WTC11 (cell line): Measurements from ENCODE around the gene RPS15. TPM values are rescaled to one million over a fixed set of nuclear protein-coding genes. Genes with fewer than 3 reads are reported as not detected.

Source experiments
- ATAC-seq: fragments of 200-7000 bp; cut with Tn5 transposase; 2 replicates; pipeline ENCODE4 v1.10.0; 2021; ENCODE audit warnings: mild to moderate bottlenecking, moderate library complexity
- CTCF ChIA-PET: fragments of 300-600 bp; sonication (Branson Sonifier 250); formaldehyde crosslinking; loops from one replicate; lab custom pipeline; 2021; ENCODE audit warnings: antibody characterized with exemption; lab: Charles Lee
- POLR2A ChIA-PET: fragments of 350-600 bp; sonication (Branson Sonifier 250); formaldehyde crosslinking; loops from one replicate; lab custom pipeline; 2021; ENCODE audit warnings: antibody characterized with exemption; lab: Charles Lee
- DNase-seq: peaks from one replicate; pipeline ENCODE4 v3.0.0; 2021; ENCODE audit warnings: low spot score
- H3K27ac Mint-ChIP-seq: 2 replicates; pipeline ENCODE4 v1.8.0; 2021; ENCODE audit warnings: mixed read lengths
- H3K27me3 Mint-ChIP-seq: 2 replicates; pipeline ENCODE4 v1.8.0; 2021; ENCODE audit warnings: low read depth, mild to moderate bottlenecking, moderate library complexity, mixed read lengths
- H3K36me3 Mint-ChIP-seq: 2 replicates; pipeline ENCODE4 v1.8.0; 2021; ENCODE audit warnings: mixed read lengths
- H3K4me1 Mint-ChIP-seq: 2 replicates; pipeline ENCODE4 v1.8.0; 2022; ENCODE audit warnings: mixed read lengths
- H3K4me3 Mint-ChIP-seq: 2 replicates; pipeline ENCODE4 v1.8.0; 2021; ENCODE audit warnings: mild to moderate bottlenecking, moderate library complexity, mixed read lengths
- H3K9me3 Mint-ChIP-seq: 2 replicates; pipeline ENCODE4 v1.8.0; 2021; ENCODE audit warnings: mixed read lengths
- GABPB1 ChIP-seq: sonication (generic); formaldehyde crosslinking; IDR thresholded peaks from 2 replicates; pipeline ENCODE4 v1.8.1; 2023; ENCODE audit warnings: mild to moderate bottlenecking, missing genetic modification reagents
- GRHL2 ChIP-seq: fragments of 250-450 bp; sonication (Bioruptor Pico); IDR thresholded peaks from 2 replicates; pipeline ENCODE4 v1.8.0; 2022; ENCODE audit warnings: mild to moderate bottlenecking, moderate library complexity; ENCODE audit not compliant: insufficient replicate concordance, severe bottlenecking
- NFE2L1 ChIP-seq: sonication (generic); formaldehyde crosslinking; IDR thresholded peaks from 2 replicates; pipeline ENCODE4 v1.8.1; 2023; ENCODE audit warnings: missing genetic modification reagents
- NR2C2 ChIP-seq: sonication (generic); formaldehyde crosslinking; IDR thresholded peaks from 2 replicates; pipeline ENCODE4 v1.8.0; 2022; ENCODE audit warnings: mild to moderate bottlenecking, missing genetic modification reagents
- NR3C1 ChIP-seq: sonication (generic); formaldehyde crosslinking; conservative IDR thresholded peaks from 2 replicates; pipeline ENCODE4 v1.8.1; 2023; ENCODE audit warnings: low read depth, mild to moderate bottlenecking, missing genetic modification reagents
- SOX15 ChIP-seq: fragments of 250-450 bp; sonication (Bioruptor Pico); IDR thresholded peaks from 2 replicates; pipeline ENCODE4 v1.9.0; 2021; ENCODE audit warnings: mild to moderate bottlenecking
- TEAD1 ChIP-seq: sonication (generic); formaldehyde crosslinking; IDR thresholded peaks from 2 replicates; pipeline ENCODE4 v1.8.0; 2022; ENCODE audit warnings: mild to moderate bottlenecking, missing genetic modification reagents
- ZNF317 ChIP-seq: sonication (generic); formaldehyde crosslinking; IDR thresholded peaks from 2 replicates; pipeline ENCODE4 v1.8.1; 2023; ENCODE audit warnings: low read depth, mild to moderate bottlenecking, moderate library complexity, missing genetic modification reagents, borderline replicate concordance
- ZNF396 ChIP-seq: fragments of 250-450 bp; sonication (Bioruptor Pico); IDR thresholded peaks from 2 replicates; pipeline ENCODE4 v1.8.0; 2021; ENCODE audit warnings: mild to moderate bottlenecking, moderate library complexity, borderline replicate concordance
- total RNA-seq: library from RNA; stranded (reverse); gene quantifications from 3 replicates; pipeline ENCODE4 v1.2.3, GENCODE V29; 2021
- TF ChIP-seq, protein P1 (sequence below): fragments of 250-450 bp; sonication (Bioruptor Pico); IDR thresholded peaks from 2 replicates; pipeline ENCODE4 v1.9.0; 2021; ENCODE audit warnings: mild to moderate bottlenecking
- TF ChIP-seq, protein P2 (sequence below): sonication (generic); formaldehyde crosslinking; IDR thresholded peaks from 2 replicates; pipeline ENCODE4 v1.8.0; 2022; ENCODE audit warnings: mild to moderate bottlenecking, missing genetic modification reagents
- TF ChIP-seq, protein P3 (sequence below): sonication (generic); formaldehyde crosslinking; IDR thresholded peaks from 2 replicates; pipeline ENCODE4 v1.8.0; 2022; ENCODE audit warnings: mild to moderate bottlenecking, missing genetic modification reagents
- TF ChIP-seq, protein P4 (sequence below): sonication (generic); formaldehyde crosslinking; IDR thresholded peaks from 2 replicates; pipeline ENCODE4 v1.8.1; 2022; ENCODE audit warnings: low read depth, mild to moderate bottlenecking, moderate library complexity, missing genetic modification reagents, borderline replicate concordance
- TF ChIP-seq, protein P5 (sequence below): fragments of 250-450 bp; sonication (Bioruptor Pico); IDR thresholded peaks from 2 replicates; pipeline ENCODE4 v1.9.0; 2021; ENCODE audit warnings: mild to moderate bottlenecking, borderline replicate concordance
- TF ChIP-seq, protein P6 (sequence below): fragments of 200-600 bp; IDR thresholded peaks from 2 replicates; pipeline ENCODE4 v1.8.0; 2022; ENCODE audit warnings: antibody characterized with exemption

The RPS15 gene
- total RNA-seq, 1 experiment from 2014 or later: 1,932 TPM

DNA sequence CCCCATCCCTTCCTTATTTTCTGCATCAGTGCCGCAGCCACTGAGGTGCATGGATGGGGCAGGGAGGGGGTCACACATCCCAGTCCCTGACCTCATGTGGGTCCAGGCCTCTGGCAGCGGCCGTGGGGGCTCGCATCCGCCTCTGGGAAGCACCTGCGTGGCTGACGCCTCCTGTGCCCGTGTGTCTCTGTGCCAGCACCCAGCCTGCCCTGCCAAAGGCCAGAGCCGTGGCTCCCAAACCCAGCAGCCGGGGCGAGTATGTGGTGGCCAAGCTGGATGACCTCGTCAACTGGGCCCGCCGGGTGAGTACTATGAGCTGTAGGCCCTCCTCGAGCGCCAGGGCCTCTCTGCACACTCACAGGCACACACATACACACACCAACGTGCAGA is 49.6 kb upstream of the RPS15 start:
- no peak for DNase-seq
- CTCF ChIA-PET: interaction anchor here (0.9 kb wide), 1 partner anchor 69 kb away, joined by 3 read pairs; no protein-coding TSS in a partner anchor
- no peak for ATAC-seq
- Mint-ChIP-seq H3K36me3 (peaks cover 22% of the 10 kb centered on the region), H3K4me3 (no peak overlapping the region), H3K27ac (no peak overlapping the region), H3K9me3 (no peaks in the 10 kb centered on the region), H3K27me3 (no peaks in the 10 kb centered on the region), H3K4me1 (peaks cover 6% of the 10 kb centered on the region)
- POLR2A ChIA-PET: no interaction called here
- TF ChIP-seq, protein P1, sequence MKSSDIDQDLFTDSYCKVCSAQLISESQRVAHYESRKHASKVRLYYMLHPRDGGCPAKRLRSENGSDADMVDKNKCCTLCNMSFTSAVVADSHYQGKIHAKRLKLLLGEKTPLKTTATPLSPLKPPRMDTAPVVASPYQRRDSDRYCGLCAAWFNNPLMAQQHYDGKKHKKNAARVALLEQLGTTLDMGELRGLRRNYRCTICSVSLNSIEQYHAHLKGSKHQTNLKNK: no peak
- TF ChIP-seq GRHL2 (CRISPR knock-in tag) (no peak), NR3C1 (CRISPR knock-in tag) (no peak), ZNF317 (no peak), GABPB1 (CRISPR knock-in tag) (no peak), TEAD1 (CRISPR knock-in tag) (no peak), ZNF396 (no peak), SOX15 (CRISPR knock-in tag) (no peak), NFE2L1 (CRISPR knock-in tag) (no peak), NR2C2 (no peak)
- TF ChIP-seq, protein P2, sequence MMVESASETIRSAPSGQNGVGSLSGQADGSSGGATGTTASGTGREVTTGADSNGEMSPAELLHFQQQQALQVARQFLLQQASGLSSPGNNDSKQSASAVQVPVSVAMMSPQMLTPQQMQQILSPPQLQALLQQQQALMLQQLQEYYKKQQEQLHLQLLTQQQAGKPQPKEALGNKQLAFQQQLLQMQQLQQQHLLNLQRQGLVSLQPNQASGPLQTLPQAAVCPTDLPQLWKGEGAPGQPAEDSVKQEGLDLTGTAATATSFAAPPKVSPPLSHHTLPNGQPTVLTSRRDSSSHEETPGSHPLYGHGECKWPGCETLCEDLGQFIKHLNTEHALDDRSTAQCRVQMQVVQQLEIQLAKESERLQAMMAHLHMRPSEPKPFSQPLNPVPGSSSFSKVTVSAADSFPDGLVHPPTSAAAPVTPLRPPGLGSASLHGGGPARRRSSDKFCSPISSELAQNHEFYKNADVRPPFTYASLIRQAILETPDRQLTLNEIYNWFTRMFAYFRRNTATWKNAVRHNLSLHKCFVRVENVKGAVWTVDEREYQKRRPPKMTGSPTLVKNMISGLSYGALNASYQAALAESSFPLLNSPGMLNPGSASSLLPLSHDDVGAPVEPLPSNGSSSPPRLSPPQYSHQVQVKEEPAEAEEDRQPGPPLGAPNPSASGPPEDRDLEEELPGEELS: no peak
- TF ChIP-seq, protein P3, sequence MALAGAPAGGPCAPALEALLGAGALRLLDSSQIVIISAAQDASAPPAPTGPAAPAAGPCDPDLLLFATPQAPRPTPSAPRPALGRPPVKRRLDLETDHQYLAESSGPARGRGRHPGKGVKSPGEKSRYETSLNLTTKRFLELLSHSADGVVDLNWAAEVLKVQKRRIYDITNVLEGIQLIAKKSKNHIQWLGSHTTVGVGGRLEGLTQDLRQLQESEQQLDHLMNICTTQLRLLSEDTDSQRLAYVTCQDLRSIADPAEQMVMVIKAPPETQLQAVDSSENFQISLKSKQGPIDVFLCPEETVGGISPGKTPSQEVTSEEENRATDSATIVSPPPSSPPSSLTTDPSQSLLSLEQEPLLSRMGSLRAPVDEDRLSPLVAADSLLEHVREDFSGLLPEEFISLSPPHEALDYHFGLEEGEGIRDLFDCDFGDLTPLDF (CRISPR knock-in tag): no peak
- TF ChIP-seq, protein P4, sequence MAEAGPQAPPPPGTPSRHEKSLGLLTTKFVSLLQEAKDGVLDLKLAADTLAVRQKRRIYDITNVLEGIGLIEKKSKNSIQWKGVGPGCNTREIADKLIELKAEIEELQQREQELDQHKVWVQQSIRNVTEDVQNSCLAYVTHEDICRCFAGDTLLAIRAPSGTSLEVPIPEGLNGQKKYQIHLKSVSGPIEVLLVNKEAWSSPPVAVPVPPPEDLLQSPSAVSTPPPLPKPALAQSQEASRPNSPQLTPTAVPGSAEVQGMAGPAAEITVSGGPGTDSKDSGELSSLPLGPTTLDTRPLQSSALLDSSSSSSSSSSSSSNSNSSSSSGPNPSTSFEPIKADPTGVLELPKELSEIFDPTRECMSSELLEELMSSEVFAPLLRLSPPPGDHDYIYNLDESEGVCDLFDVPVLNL (CRISPR knock-in tag): no peak
- TF ChIP-seq, protein P5, sequence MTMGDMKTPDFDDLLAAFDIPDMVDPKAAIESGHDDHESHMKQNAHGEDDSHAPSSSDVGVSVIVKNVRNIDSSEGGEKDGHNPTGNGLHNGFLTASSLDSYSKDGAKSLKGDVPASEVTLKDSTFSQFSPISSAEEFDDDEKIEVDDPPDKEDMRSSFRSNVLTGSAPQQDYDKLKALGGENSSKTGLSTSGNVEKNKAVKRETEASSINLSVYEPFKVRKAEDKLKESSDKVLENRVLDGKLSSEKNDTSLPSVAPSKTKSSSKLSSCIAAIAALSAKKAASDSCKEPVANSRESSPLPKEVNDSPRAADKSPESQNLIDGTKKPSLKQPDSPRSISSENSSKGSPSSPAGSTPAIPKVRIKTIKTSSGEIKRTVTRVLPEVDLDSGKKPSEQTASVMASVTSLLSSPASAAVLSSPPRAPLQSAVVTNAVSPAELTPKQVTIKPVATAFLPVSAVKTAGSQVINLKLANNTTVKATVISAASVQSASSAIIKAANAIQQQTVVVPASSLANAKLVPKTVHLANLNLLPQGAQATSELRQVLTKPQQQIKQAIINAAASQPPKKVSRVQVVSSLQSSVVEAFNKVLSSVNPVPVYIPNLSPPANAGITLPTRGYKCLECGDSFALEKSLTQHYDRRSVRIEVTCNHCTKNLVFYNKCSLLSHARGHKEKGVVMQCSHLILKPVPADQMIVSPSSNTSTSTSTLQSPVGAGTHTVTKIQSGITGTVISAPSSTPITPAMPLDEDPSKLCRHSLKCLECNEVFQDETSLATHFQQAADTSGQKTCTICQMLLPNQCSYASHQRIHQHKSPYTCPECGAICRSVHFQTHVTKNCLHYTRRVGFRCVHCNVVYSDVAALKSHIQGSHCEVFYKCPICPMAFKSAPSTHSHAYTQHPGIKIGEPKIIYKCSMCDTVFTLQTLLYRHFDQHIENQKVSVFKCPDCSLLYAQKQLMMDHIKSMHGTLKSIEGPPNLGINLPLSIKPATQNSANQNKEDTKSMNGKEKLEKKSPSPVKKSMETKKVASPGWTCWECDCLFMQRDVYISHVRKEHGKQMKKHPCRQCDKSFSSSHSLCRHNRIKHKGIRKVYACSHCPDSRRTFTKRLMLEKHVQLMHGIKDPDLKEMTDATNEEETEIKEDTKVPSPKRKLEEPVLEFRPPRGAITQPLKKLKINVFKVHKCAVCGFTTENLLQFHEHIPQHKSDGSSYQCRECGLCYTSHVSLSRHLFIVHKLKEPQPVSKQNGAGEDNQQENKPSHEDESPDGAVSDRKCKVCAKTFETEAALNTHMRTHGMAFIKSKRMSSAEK (CRISPR knock-in tag): no peak
- TF ChIP-seq, protein P6, sequence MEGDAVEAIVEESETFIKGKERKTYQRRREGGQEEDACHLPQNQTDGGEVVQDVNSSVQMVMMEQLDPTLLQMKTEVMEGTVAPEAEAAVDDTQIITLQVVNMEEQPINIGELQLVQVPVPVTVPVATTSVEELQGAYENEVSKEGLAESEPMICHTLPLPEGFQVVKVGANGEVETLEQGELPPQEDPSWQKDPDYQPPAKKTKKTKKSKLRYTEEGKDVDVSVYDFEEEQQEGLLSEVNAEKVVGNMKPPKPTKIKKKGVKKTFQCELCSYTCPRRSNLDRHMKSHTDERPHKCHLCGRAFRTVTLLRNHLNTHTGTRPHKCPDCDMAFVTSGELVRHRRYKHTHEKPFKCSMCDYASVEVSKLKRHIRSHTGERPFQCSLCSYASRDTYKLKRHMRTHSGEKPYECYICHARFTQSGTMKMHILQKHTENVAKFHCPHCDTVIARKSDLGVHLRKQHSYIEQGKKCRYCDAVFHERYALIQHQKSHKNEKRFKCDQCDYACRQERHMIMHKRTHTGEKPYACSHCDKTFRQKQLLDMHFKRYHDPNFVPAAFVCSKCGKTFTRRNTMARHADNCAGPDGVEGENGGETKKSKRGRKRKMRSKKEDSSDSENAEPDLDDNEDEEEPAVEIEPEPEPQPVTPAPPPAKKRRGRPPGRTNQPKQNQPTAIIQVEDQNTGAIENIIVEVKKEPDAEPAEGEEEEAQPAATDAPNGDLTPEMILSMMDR: no peak
